Central memory CD8-positive, alpha-beta T cell (primary cell): ENCODE results near the gene BCR.

Experiments used
- ATAC-seq: fragments of 150-1000 bp; cut with Tn5 transposase; replicated peaks from 2 replicates; pipeline ENCODE4 v1.10.0; 2022; ENCODE audit warnings: mild to moderate bottlenecking, moderate FRiP score, moderate number of reproducible peaks; ENCODE audit not compliant: poor library complexity, severe bottlenecking; ENCODE audit errors: extremely low read depth
- DNase-seq, 2 donors: peaks; one replicate each; pipeline ENCODE4 v3.0.0; 2021; ENCODE audit warnings: low spot score in 2 of 2
- H3K27ac Mint-ChIP-seq: one replicate; pipeline ENCODE4 v1.8.0; 2022; ENCODE audit warnings: low read depth, mild to moderate bottlenecking, moderate library complexity, mixed read lengths
- H3K27me3 Mint-ChIP-seq: one replicate; pipeline ENCODE4 v1.8.0; 2022; ENCODE audit warnings: mixed read lengths
- H3K36me3 Mint-ChIP-seq: one replicate; pipeline ENCODE4 v1.8.0; 2022; ENCODE audit warnings: mild to moderate bottlenecking, moderate library complexity, mixed read lengths; ENCODE audit not compliant: insufficient read depth
- H3K4me1 Mint-ChIP-seq: one replicate; pipeline ENCODE4 v1.8.0; 2022; ENCODE audit warnings: mixed read lengths
- H3K4me3 Mint-ChIP-seq: one replicate; pipeline ENCODE4 v1.8.0; 2022; ENCODE audit warnings: mild to moderate bottlenecking, moderate library complexity, mixed read lengths
- H3K9me3 Mint-ChIP-seq: one replicate; pipeline ENCODE4 v1.8.0; 2022; ENCODE audit warnings: mixed read lengths

BCR gene

DNA sequence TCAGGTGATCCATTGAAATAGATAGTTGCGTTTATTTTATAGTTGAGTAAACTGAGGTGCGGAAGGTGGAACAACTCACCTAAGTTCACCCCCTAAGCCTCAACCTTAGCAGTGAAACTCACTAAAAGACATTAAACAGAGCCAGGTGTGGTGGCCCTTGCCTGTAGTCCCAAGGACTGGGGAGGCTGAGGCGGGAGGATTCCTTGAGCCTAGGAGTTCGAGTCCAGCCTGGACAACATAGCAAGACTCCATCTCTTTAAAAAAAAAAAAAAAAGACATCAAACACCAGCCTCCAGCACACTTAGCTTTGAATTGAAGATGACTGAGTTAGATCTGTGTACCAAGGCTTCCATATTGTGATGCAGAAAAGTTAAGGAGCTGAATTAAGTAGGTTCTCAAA is 35.9 kb upstream of the BCR start:
- DNase-seq: no peak
- Mint-ChIP-seq H3K27ac (peak overlapping the region; percentile 94), H3K27me3 (no peaks in the 10 kb centered on the region), H3K36me3 (peaks cover 22% of the 10 kb centered on the region), H3K4me1 (peaks cover 55% of the 10 kb centered on the region), H3K9me3 (no peaks in the 10 kb centered on the region), H3K4me3 (peak overlapping the region; percentile 64)
- ATAC-seq: no peak

DNA sequence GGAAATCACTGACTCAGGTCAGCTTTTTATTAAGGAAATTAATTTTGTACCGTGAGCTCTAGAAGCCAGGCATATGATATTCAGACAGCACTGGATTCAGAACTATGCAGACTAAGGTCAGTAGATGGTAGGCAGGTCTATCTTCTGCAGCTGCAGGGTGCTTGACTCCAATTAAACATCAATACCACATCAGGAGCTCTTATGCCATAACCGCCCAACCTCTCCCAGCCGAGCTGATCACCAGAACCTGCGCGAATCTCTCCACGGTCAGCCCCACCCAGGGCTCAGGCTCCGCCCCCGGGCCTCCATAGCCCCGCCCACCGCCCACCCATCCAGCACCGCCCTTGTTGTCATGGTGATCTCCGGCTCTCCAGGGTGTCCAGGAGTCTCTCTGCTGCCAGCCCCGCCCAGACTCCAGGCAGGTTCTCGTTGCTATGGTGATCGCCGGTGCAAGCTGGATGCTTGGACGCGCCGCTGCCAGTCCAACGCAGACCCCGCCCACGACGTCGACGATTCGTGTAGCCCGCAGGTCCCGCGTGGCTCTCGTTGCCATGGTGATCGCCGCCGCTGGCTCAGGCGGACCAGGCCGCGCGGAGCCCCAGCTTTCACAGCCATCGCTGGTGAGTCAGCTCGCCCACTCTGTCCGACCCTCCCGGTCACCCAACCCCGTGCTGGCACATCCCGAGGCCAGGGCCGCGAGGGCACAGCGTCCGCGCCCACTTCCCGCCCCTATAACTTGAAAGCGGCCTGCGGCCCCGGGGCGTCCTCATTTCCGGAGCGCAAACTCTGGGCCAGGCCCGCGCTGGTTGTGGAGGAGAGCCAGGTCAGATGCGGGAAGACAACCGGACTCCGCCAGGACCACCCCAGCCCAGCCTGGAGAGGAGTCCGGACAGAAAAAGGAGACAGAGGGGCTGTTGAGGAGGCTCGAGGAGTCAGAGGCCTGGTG is 35.1 kb upstream of the BCR start, which contains the start of gene RAB36:
Gene RAB36, plus strand, starts transcription at position 546 of the 946 bp plus-strand sequence. CDS start 1,140 bp downstream, outside the sequence.
- ATAC-seq (peak; percentile 39), DNase-seq (peak; percentile 84 to 85)
- H3K9me3 Mint-ChIP-seq: no peaks in the 10 kb centered on the region
- peak within 1 kb of the TSS; percentile 64 for H3K4me3 Mint-ChIP-seq
- H3K36me3 Mint-ChIP-seq: peaks cover 22% of the 10 kb centered on the region
- peak within 1 kb of the TSS; percentile 94 for H3K27ac Mint-ChIP-seq
- peaks cover 53% of the 10 kb centered on the region for H3K4me1 Mint-ChIP-seq
- H3K27me3 Mint-ChIP-seq: no peaks in the 10 kb centered on the region

DNA sequence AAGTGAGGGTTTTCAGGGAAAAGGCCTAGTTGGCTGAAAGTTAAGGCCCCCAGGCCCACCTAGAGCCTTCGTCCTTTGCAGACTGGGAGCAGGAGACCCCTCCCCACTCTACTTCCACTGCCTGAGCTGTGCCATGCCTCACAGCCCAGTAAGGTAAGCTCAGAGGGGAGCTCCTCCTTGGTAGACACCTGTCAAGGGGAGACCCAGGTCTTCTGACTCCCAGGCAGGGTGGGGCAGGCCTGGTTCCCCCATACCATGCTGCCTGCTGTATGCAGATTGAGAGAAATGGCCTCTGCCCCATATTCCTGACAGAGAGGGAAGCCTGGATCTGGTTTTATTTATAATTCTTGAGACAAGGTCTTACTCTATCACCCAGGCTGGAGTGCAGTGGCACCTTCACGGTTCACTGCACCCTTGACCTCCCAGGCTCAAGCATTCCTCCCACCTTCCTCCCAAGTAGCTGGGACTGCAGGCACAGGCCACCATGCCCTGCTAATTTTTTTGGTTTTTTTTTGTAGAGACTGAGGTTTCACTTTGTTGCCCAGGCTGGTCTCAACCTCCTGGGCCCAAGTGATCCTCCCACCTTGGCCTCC is 34.3 kb upstream of the BCR start:
- Mint-ChIP-seq H3K27ac (peak overlapping the region; percentile 94), H3K4me3 (peak overlapping the region; percentile 64), H3K27me3 (no peaks in the 10 kb centered on the region), H3K36me3 (peaks cover 22% of the 10 kb centered on the region), H3K9me3 (no peaks in the 10 kb centered on the region), H3K4me1 (peaks cover 45% of the 10 kb centered on the region)
- ATAC-seq (no peak), DNase-seq (no peak)

GRCh38 chr22:23146478-23147205 is 33.7 kb upstream of the BCR start:
- Mint-ChIP-seq H3K36me3 (peaks cover 19% of the 10 kb centered on the region), H3K27ac (peak overlapping the region; percentile 94), H3K27me3 (no peaks in the 10 kb centered on the region), H3K4me1 (peaks cover 41% of the 10 kb centered on the region), H3K4me3 (peak overlapping the region; percentile 13), H3K9me3 (no peaks in the 10 kb centered on the region)
- ATAC-seq (no peak), DNase-seq (no peak)

GRCh38 chr22:23147617-23148387 is 32.5 kb upstream of the BCR start:
- H3K9me3 Mint-ChIP-seq: no peaks in the 10 kb centered on the region
- H3K36me3 Mint-ChIP-seq: peaks cover 10% of the 10 kb centered on the region
- peaks cover 32% of the 10 kb centered on the region for H3K4me1 Mint-ChIP-seq
- DNase-seq: no peak
- no peak for ATAC-seq
- H3K4me3 Mint-ChIP-seq: no peak overlapping the region
- H3K27ac Mint-ChIP-seq: no peak overlapping the region
- H3K27me3 Mint-ChIP-seq: no peaks in the 10 kb centered on the region

DNA sequence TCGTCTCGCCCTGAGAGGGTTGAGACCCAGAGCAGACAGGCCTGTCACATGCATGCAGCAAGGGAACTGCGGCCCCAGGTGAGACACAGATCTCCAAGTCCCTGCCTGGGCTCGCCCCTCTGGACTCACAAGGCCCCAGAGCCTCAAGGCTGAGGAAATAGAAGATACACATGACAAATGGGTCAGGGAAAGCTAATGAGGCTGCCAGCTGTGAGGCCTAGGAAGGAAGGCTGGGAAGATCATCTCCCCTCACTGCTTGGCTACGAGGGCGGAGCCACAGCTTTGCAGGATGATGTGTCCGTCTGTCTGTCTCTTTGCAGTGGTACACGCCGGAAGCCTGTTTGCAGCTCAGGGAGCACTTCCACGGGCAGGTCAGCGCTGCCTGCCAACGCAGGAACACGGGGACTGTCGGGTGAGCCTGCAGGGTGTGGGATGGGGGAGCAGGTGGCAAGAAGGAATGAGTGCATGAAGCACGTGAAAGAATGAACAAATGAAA is 30.5 kb upstream of the BCR start:
- H3K27ac Mint-ChIP-seq: no peak overlapping the region
- no peak overlapping the region for H3K4me3 Mint-ChIP-seq
- H3K27me3 Mint-ChIP-seq: no peaks in the 10 kb centered on the region
- no peak for DNase-seq
- ATAC-seq: no peak
- H3K36me3 Mint-ChIP-seq: peaks cover 9% of the 10 kb centered on the region
- peaks cover 35% of the 10 kb centered on the region for H3K4me1 Mint-ChIP-seq
- H3K9me3 Mint-ChIP-seq: no peaks in the 10 kb centered on the region

- Mint-ChIP-seq H3K4me1 (peaks cover 33% of the 10 kb centered on the region), H3K4me3 (no peak overlapping the region), H3K27me3 (no peaks in the 10 kb centered on the region), H3K9me3 (no peaks in the 10 kb centered on the region), H3K27ac (no peak overlapping the region), H3K36me3 (peaks cover 4% of the 10 kb centered on the region)
- ATAC-seq (no peak), DNase-seq (no peak)
Observed at GRCh38 chr22:23150762-23151161, 29.5 kb upstream of the BCR start.

- Mint-ChIP-seq H3K27ac (no peak overlapping the region), H3K36me3 (peaks cover 2% of the 10 kb centered on the region), H3K27me3 (no peaks in the 10 kb centered on the region), H3K4me3 (no peak overlapping the region), H3K9me3 (no peaks in the 10 kb centered on the region), H3K4me1 (peaks cover 32% of the 10 kb centered on the region)
- ATAC-seq: no peak
- DNase-seq: no peak
Observed at GRCh38 chr22:23151827-23152226, 28.5 kb upstream of the BCR start.

GRCh38 chr22:23152238-23153114 is 27.8 kb upstream of the BCR start:
- Mint-ChIP-seq H3K27ac (no peak overlapping the region), H3K27me3 (no peaks in the 10 kb centered on the region), H3K4me1 (peaks cover 29% of the 10 kb centered on the region), H3K36me3 (no peaks in the 10 kb centered on the region), H3K9me3 (no peaks in the 10 kb centered on the region), H3K4me3 (no peak overlapping the region)
- ATAC-seq (no peak), DNase-seq (no peak)

- no peaks in the 10 kb centered on the region for H3K9me3 Mint-ChIP-seq
- H3K27ac Mint-ChIP-seq: peak overlapping the region; percentile 86
- DNase-seq: no peak
- no peaks in the 10 kb centered on the region for H3K36me3 Mint-ChIP-seq
- no peak overlapping the region for H3K4me3 Mint-ChIP-seq
- ATAC-seq: no peak
- no peaks in the 10 kb centered on the region for H3K27me3 Mint-ChIP-seq
- H3K4me1 Mint-ChIP-seq: peaks cover 26% of the 10 kb centered on the region
Observed at GRCh38 chr22:23153994-23154393, 26.3 kb upstream of the BCR start.

DNA sequence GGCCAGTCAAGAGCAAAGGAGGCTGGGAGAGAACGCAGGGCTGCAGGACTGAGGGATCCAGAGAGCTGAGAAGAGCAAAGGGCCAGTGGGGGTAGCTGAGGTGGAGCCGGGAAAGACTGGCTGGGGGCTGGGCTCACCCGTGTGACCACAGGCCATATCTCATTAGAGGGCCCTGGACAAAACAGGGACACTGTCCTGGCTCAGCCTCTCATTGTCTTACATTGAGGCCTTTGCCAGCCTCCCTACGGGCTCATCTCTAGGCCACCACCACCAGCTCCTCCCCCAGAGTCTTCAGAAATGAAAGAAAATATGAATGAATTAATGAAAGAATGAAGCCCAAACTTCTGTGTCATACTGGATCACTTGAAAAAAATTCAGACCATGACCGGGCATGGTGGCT is 25.8 kb upstream of the BCR start:
- H3K9me3 Mint-ChIP-seq: no peaks in the 10 kb centered on the region
- no peaks in the 10 kb centered on the region for H3K27me3 Mint-ChIP-seq
- H3K36me3 Mint-ChIP-seq: no peaks in the 10 kb centered on the region
- DNase-seq (no peak), ATAC-seq (no peak)
- H3K4me1 Mint-ChIP-seq: peaks cover 26% of the 10 kb centered on the region
- peak overlapping the region; percentile 86 for H3K27ac Mint-ChIP-seq
- H3K4me3 Mint-ChIP-seq: no peak overlapping the region
